NCI-H510A (cell line): ENCODE data around the gene CD99L2.

Experiments used
- DNase-seq: peaks from one replicate; lab custom pipeline; 2025; lab: John Stamatoyannopoulos, UW

CD99L2 gene

GRCh38 chrX:150781677-150782076, 116.8 kb downstream of the CD99L2 start:
- no peak for DNase-seq

- no peak for DNase-seq
Observed at GRCh38 chrX:150779385-150779784, 119.1 kb downstream of the CD99L2 start.

GRCh38 chrX:150777328-150777992, 121.0 kb downstream of the CD99L2 start:
- DNase-seq = no peak

- DNase-seq = no peak
Observed at GRCh38 chrX:150775569-150776350, 122.7 kb downstream of the CD99L2 start.

- DNase-seq = no peak
Observed at GRCh38 chrX:150774798-150775568, 123.5 kb downstream of the CD99L2 start.

- DNase-seq = no peak
Observed at GRCh38 chrX:150773634-150774033, 124.8 kb downstream of the CD99L2 start.

- DNase-seq = no peak
Observed at GRCh38 chrX:150773117-150773516, 125.4 kb downstream of the CD99L2 start.

GRCh38 chrX:150772150-150772970, 126.1 kb downstream of the CD99L2 start:
- DNase-seq = peak; percentile 59

GRCh38 chrX:150771116-150771515, 127.4 kb downstream of the CD99L2 start:
- no peak for DNase-seq

- DNase-seq = no peak
Observed at GRCh38 chrX:150770623-150771022, 127.8 kb downstream of the CD99L2 start.

- no peak for DNase-seq
Observed at GRCh38 chrX:150769408-150769807, 129.1 kb downstream of the CD99L2 start.

GRCh38 chrX:150768580-150769190, 129.8 kb downstream of the CD99L2 start:
- no peak for DNase-seq

- DNase-seq = no peak
Observed at GRCh38 chrX:150768132-150768485, 130.4 kb downstream of the CD99L2 start.

GRCh38 chrX:150767475-150768131, 130.9 kb downstream of the CD99L2 start:
- DNase-seq = no peak

- DNase-seq = no peak
Observed at GRCh38 chrX:150767045-150767395, 131.4 kb downstream of the CD99L2 start.

GRCh38 chrX:150766351-150767044, 132.0 kb downstream of the CD99L2 start:
- no peak for DNase-seq

- no peak for DNase-seq
Observed at GRCh38 chrX:150765782-150766350, 132.6 kb downstream of the CD99L2 start.

- DNase-seq = no peak
Observed at GRCh38 chrX:150765237-150765636, 133.2 kb downstream of the CD99L2 start.

GRCh38 chrX:150763810-150764209, 134.7 kb downstream of the CD99L2 start:
- no peak for DNase-seq

GRCh38 chrX:150763303-150763797, 135.1 kb downstream of the CD99L2 start:
- no peak for DNase-seq
